Caco-2 (cell line): ENCODE measurements around the gene TLR8. TPM values are rescaled to one million over a fixed set of nuclear protein-coding genes. Genes with fewer than 3 reads are reported as not detected.

Experiments used
- BruUV-seq: library from RNA; stranded (reverse); fragments of 400-500 nt; replicated peaks from 2 replicates; lab custom pipeline; 2021; lab: Mats Ljungman, UMichigan
- CTCF ChIA-PET: fragments of 300-600 bp; sonication (Branson Sonifier 250); formaldehyde crosslinking; loops from one replicate; lab custom pipeline; 2022; ENCODE audit warnings: antibody characterized with exemption; lab: Charles Lee
- POLR2A ChIA-PET: fragments of 300-600 bp; sonication (Branson Sonifier 250); formaldehyde crosslinking; loops from one replicate; lab custom pipeline; 2022; ENCODE audit warnings: antibody characterized with exemption; lab: Charles Lee
- DNase-seq, 2 experiments: peaks; one replicate each; pipeline versions ENCODE4 v3.0.0 to v3.0.0-alpha.2; 2020 to 2022
- H3K27me3 ChIP-seq: replicated peaks from 2 replicates; pipeline ENCODE4 v1.6.0; 2011; ENCODE audit warnings: low read length; ENCODE audit not compliant: control insufficient read depth, insufficient read depth
- H3K36me3 ChIP-seq: 2 replicates; pipeline ENCODE4 v1.5.1; 2011; ENCODE audit warnings: low read length; ENCODE audit not compliant: control insufficient read depth, insufficient read depth
- H3K4me1 ChIP-seq: fragments of 250-450 bp; sonication (Bioruptor Pico); 2 replicates; pipeline ENCODE4 v1.5.1; 2020; ENCODE audit warnings: mild to moderate bottlenecking
- H3K4me3 ChIP-seq: 2 replicates; pipeline ENCODE4 v1.5.1; 2011; ENCODE audit warnings: low read depth, mild to moderate bottlenecking, control low read depth, low read length
- H3K9me3 ChIP-seq: fragments of 250-450 bp; sonication (Bioruptor Pico); 2 replicates; pipeline ENCODE4 v1.5.1; 2020; ENCODE audit warnings: mild to moderate bottlenecking, moderate library complexity
- H3K27ac Mint-ChIP-seq: one replicate; pipeline ENCODE4 v1.8.0; 2022; ENCODE audit warnings: mixed read lengths; ENCODE audit not compliant: unreplicated experiment
- H3K27me3 Mint-ChIP-seq: one replicate; pipeline ENCODE4 v1.8.0; 2022; ENCODE audit warnings: mixed read lengths; ENCODE audit not compliant: insufficient read depth, unreplicated experiment
- H3K36me3 Mint-ChIP-seq: one replicate; pipeline ENCODE4 v1.8.0; 2022; ENCODE audit warnings: mild to moderate bottlenecking, mixed read lengths; ENCODE audit not compliant: insufficient read depth, unreplicated experiment
- H3K4me1 Mint-ChIP-seq: one replicate; pipeline ENCODE4 v1.8.0; 2022; ENCODE audit warnings: low read depth, mixed read lengths; ENCODE audit not compliant: unreplicated experiment
- H3K4me3 Mint-ChIP-seq: one replicate; pipeline ENCODE4 v1.8.0; 2022; ENCODE audit warnings: mild to moderate bottlenecking, moderate library complexity, mixed read lengths; ENCODE audit not compliant: unreplicated experiment
- H3K9me3 Mint-ChIP-seq: one replicate; pipeline ENCODE4 v1.8.0; 2022; ENCODE audit warnings: mixed read lengths; ENCODE audit not compliant: unreplicated experiment
- CTCF ChIP-seq, 2 experiments: fragments of 200-600 bp in 1 of 2; IDR thresholded peaks; 1 replicate in 1 of 2; 2 replicates in 1 of 2; pipeline versions ENCODE4 v1.5.1 to v1.8.0; 2011 to 2022; ENCODE audit warnings: antibody characterized with exemption in 1 of 2, control low read depth in 1 of 2, inconsistent platforms in 1 of 2, low read depth in 1 of 2, low read length in 1 of 2, mild to moderate bottlenecking in 1 of 2, moderate library complexity in 1 of 2; ENCODE audit not compliant: insufficient read depth in 1 of 2, severe bottlenecking in 1 of 2, unreplicated experiment in 1 of 2
- intact Hi-C: fragments of 100-400 bp; cut with micrococcal nuclease; formaldehyde crosslinking; loops from one replicate; pipeline ENCODE4 v1.10.0; 2022; ENCODE audit not compliant: unreplicated experiment
- total RNA-seq: library from RNA; stranded (reverse); gene quantifications from 2 replicates; pipeline ENCODE4 v1.2.3, GENCODE V29; 2022

Gene TLR8
- total RNA-seq, 1 experiment from 2014 or later = not detected

GRCh38 chrX:12930150-12930549 is 23.7 kb downstream of the TLR8 start:
- Histone ChIP-seq H3K4me1 (no peaks in the 10 kb centered on the region), H3K27me3 (no peaks in the 10 kb centered on the region), H3K36me3 (no peaks in the 10 kb centered on the region), H3K9me3 (no peaks in the 10 kb centered on the region), H3K4me3 (no peak overlapping the region)
- ChIA-PET POLR2A (no interaction called here), CTCF (no interaction called here)
- Mint-ChIP-seq H3K4me1 (no peaks in the 10 kb centered on the region), H3K27ac (no peak overlapping the region), H3K36me3 (no peaks in the 10 kb centered on the region), H3K4me3 (no peak overlapping the region), H3K27me3 (no peaks in the 10 kb centered on the region), H3K9me3 (no peaks in the 10 kb centered on the region)
- no peak for TF ChIP-seq CTCF (IDR thresholded peaks at IDR 0.05; ENCODE audit: insufficient read depth in 1 of 2, low read depth in 1 of 2, low read length in 1 of 2, severe bottlenecking in 1 of 2, unreplicated experiment in 1 of 2)
- no TSS peak for BruUV-seq
- intact Hi-C loops = no loop called here
- DNase-seq = no peak

- DNase-seq = no peak
- ChIA-PET CTCF (no interaction called here), POLR2A (no interaction called here)
- H3K9me3 Mint-ChIP-seq = no peaks in the 10 kb centered on the region
- no peaks in the 10 kb centered on the region for H3K27me3 Mint-ChIP-seq
- Histone ChIP-seq H3K36me3 (no peaks in the 10 kb centered on the region), H3K4me1 (no peaks in the 10 kb centered on the region), H3K27me3 (no peaks in the 10 kb centered on the region), H3K9me3 (no peaks in the 10 kb centered on the region), H3K4me3 (no peak overlapping the region)
- TF ChIP-seq CTCF (IDR thresholded peaks at IDR 0.05; ENCODE audit: insufficient read depth in 1 of 2, low read depth in 1 of 2, low read length in 1 of 2, severe bottlenecking in 1 of 2, unreplicated experiment in 1 of 2) = no peak
- intact Hi-C loops = no loop called here
- no TSS peak for BruUV-seq
- H3K27ac Mint-ChIP-seq = no peak overlapping the region
- H3K4me3 Mint-ChIP-seq = no peak overlapping the region
- no peaks in the 10 kb centered on the region for H3K4me1 Mint-ChIP-seq
- H3K36me3 Mint-ChIP-seq = no peaks in the 10 kb centered on the region
These were observed 25.8 kb downstream of the TLR8 start for GRCh38 chrX:12932244-12932643.

- Mint-ChIP-seq H3K4me3 (no peak overlapping the region), H3K9me3 (no peaks in the 10 kb centered on the region), H3K36me3 (no peaks in the 10 kb centered on the region), H3K4me1 (no peaks in the 10 kb centered on the region), H3K27me3 (no peaks in the 10 kb centered on the region), H3K27ac (no peak overlapping the region)
- ChIA-PET CTCF (no interaction called here), POLR2A (no interaction called here)
- H3K9me3 ChIP-seq = no peaks in the 10 kb centered on the region
- H3K36me3 ChIP-seq = no peaks in the 10 kb centered on the region
- no peak for TF ChIP-seq CTCF (IDR thresholded peaks at IDR 0.05; ENCODE audit: insufficient read depth in 1 of 2, low read depth in 1 of 2, low read length in 1 of 2, severe bottlenecking in 1 of 2, unreplicated experiment in 1 of 2)
- intact Hi-C loops = no loop called here
- H3K4me1 ChIP-seq = no peaks in the 10 kb centered on the region
- no peak for DNase-seq
- H3K4me3 ChIP-seq = no peak overlapping the region
- no peaks in the 10 kb centered on the region for H3K27me3 ChIP-seq
- BruUV-seq = no TSS peak
These were observed 28.4 kb downstream of the TLR8 start for GRCh38 chrX:12934850-12935249.
